ENCODE measurements around the gene BCAS3. TPM values are rescaled to one million over a fixed set of nuclear protein-coding genes. Genes with fewer than 3 reads are reported as not detected.

The BCAS3 gene
- total and polyA plus RNA-seq, 9 donors: 9.4 to 37.0 (median 21.6) TPM

DNA sequence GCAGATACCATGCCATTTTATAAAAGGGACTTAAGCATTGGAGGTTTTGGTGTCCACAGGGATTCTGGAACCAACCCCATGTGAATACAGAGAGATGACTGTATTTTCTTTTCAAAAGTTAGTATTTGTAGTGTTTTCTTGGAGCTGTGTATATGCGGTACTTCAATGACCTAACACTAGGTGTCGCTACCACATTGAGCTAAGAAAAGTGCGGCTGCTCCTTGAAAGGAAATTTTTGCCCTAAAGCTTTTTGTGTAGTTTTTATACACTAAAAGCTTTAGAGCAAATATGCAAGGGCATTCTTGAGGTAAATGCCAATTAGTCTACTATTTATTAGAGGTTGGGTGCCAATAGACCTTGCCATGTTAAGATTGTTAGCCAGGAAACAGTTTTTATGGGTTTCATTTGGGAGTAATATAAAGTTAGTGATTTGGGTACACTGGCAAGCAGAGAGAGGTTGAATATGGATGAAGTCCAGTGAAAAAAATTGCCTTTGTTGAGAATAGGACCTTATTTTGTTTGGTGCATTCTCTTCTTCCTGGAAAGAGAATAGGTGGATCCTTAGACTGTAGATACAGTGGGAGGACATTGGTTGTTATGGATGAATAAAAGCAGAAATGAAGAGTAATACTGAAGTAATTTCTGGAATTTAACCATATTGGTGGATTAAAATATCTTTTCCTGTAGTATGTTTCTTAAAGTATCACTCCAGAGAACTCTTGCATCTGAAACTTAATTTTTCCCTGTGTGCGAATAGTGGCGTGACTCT is 43.3 kb downstream of the BCAS3 start:
- no peak for TF ChIP-seq POLR2A (IDR thresholded peaks at IDR 0.05)
- no peak for TF ChIP-seq EP300 (IDR thresholded peaks at IDR 0.05)
- TF ChIP-seq, protein P1, sequence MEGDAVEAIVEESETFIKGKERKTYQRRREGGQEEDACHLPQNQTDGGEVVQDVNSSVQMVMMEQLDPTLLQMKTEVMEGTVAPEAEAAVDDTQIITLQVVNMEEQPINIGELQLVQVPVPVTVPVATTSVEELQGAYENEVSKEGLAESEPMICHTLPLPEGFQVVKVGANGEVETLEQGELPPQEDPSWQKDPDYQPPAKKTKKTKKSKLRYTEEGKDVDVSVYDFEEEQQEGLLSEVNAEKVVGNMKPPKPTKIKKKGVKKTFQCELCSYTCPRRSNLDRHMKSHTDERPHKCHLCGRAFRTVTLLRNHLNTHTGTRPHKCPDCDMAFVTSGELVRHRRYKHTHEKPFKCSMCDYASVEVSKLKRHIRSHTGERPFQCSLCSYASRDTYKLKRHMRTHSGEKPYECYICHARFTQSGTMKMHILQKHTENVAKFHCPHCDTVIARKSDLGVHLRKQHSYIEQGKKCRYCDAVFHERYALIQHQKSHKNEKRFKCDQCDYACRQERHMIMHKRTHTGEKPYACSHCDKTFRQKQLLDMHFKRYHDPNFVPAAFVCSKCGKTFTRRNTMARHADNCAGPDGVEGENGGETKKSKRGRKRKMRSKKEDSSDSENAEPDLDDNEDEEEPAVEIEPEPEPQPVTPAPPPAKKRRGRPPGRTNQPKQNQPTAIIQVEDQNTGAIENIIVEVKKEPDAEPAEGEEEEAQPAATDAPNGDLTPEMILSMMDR (IDR thresholded peaks at IDR 0.05): peak; percentile 51 to 70 (median 56)
- no peaks in the 10 kb centered on the region for H3K9me3 ChIP-seq
- intact Hi-C loops (cut with DNase I): loop anchor here in 2 of 4 donors (10.0 kb wide), 1 partner anchor 684 kb away; no protein-coding TSS in a partner anchor
- no peaks in the 10 kb centered on the region for H3K27me3 ChIP-seq
- no peaks in the 10 kb centered on the region for H3K4me1 ChIP-seq (ENCODE audit: insufficient read depth)
- no peaks in the 10 kb centered on the region for H3K36me3 ChIP-seq
- DNase-seq: peak in 1 of 5 donors; percentile 33
- no peak overlapping the region for H3K4me3 ChIP-seq
- 38 to 39% (median 39%) methylated on average over 5 of the region's 5 CpGs for WGBS, 3 donors
- no peak overlapping the region for H3K27ac ChIP-seq

DNA sequence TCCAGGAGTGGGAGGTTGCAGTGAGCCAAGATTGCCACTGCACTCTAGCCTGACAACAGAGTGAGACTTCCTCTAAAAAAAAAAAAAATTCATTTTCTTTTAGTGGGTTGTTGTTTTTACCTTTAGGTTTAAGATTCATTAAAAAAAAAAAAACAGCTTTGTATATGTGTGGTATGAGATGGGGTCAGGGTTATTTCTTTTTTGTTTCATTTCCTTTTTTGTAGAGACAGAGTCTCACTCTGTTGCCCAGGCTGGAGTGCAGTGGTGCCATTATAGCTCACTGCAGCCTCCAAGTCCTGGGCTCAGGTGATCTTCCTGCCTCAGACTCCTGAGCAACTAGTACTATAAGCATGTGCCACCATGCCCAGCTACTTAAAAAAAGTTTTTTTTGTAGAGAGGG is 47.0 kb downstream of the BCAS3 start:
- Histone ChIP-seq H3K36me3 (no peaks in the 10 kb centered on the region), H3K27me3 (no peaks in the 10 kb centered on the region), H3K9me3 (no peaks in the 10 kb centered on the region), H3K4me1 (ENCODE audit: insufficient read depth) (no peaks in the 10 kb centered on the region), H3K27ac (no peak overlapping the region), H3K4me3 (no peak overlapping the region)
- intact Hi-C loops (cut with DNase I): loop anchor here in 2 of 4 donors (10.0 kb wide), 1 partner anchor 680 kb away; no protein-coding TSS in a partner anchor
- TF ChIP-seq, protein P1 (IDR thresholded peaks at IDR 0.05): no peak
- no peak for TF ChIP-seq EP300 (IDR thresholded peaks at IDR 0.05)
- no peak for TF ChIP-seq POLR2A (IDR thresholded peaks at IDR 0.05)
- DNase-seq: no peak

DNA sequence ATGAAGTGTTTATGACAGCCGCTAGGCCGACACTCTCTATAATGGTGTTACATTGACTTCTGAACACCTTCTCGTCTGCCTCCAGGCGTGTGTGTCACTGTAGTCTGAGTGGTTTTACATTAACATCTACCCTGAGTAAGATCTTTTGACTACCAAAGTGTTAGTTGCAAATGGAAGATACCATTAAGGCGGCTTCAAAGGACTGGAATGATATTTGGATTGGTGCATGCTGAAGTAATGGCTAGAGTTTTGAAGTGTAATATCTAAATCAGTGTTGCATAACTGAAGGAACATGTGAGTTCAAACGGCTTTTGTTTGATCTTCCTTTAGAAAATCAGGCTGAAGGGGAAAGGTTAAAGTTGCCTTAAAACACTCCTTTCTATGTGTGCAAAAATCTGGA is 52.2 kb downstream of the BCAS3 start:
- peaks cover 2% of the 10 kb centered on the region for H3K4me1 ChIP-seq (ENCODE audit: insufficient read depth)
- intact Hi-C loops (cut with DNase I): loop anchor here in 2 of 4 donors (10.0 kb wide), 1 partner anchor 675 kb away; no protein-coding TSS in a partner anchor

DNA sequence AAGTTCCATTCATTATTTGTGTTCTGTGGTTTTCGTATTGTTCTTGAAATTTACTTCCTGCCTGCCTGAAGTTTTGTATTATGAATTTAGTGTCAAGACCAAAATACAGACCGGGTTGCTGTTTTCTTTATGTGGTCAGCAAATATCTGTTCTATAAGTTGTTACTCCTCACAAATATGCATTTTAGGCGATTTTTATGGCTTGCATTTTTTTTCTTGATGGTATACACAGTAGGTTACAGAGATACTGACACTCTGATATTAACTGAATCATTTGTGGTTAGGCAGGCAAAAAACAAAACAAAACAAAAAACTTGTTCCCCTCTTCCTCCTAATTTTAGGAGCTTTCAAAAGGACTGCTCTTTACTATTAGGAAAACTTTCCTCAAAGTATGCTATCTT is 52.6 kb downstream of the BCAS3 start:
- no peak for DNase-seq
- Histone ChIP-seq H3K4me1 (ENCODE audit: insufficient read depth) (peaks cover 2% of the 10 kb centered on the region), H3K36me3 (no peaks in the 10 kb centered on the region), H3K4me3 (no peak overlapping the region), H3K9me3 (no peaks in the 10 kb centered on the region), H3K27me3 (no peaks in the 10 kb centered on the region), H3K27ac (no peak overlapping the region)
- TF ChIP-seq POLR2A (IDR thresholded peaks at IDR 0.05): no peak
- no peak for TF ChIP-seq EP300 (IDR thresholded peaks at IDR 0.05)
- TF ChIP-seq, protein P1 (IDR thresholded peaks at IDR 0.05): no peak
- 6 to 32% (median 9%) methylated on average over 3 of the region's 3 CpGs for WGBS, 3 donors
- intact Hi-C loops (cut with DNase I): no loop called here

More for the DNA sequence above, 52.2 kb downstream of the BCAS3 start:
- TF ChIP-seq EP300 (IDR thresholded peaks at IDR 0.05): no peak
- 66 to 77% (median 69%) methylated on average over 6 of the region's 6 CpGs for WGBS, 3 donors
- Histone ChIP-seq H3K27ac (no peak overlapping the region), H3K9me3 (no peaks in the 10 kb centered on the region), H3K27me3 (no peaks in the 10 kb centered on the region), H3K36me3 (no peaks in the 10 kb centered on the region), H3K4me3 (no peak overlapping the region)
- no peak for DNase-seq

DNA sequence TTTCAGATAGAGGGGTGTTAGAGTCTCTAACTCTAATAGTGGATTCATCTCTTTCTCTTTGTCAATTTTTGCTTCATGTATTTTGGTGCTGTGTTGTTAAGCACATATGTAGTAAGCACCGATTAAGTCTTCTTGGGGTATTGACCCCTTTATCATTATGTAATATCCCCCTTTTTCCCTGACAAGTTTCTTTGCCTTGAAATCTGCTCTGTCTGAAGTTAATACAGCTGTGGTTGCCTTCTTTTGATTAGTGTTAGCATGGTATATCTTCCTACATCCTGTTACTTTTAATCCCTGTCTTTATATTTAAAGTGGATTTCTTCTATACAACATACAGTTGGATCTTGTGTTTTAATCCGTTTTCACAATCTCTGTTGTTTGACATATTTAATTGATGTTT is 60.6 kb downstream of the BCAS3 start:
- H3K27me3 ChIP-seq: no peaks in the 10 kb centered on the region
- H3K4me3 ChIP-seq: no peak overlapping the region
- no peaks in the 10 kb centered on the region for H3K9me3 ChIP-seq
- DNase-seq: no peak
- H3K36me3 ChIP-seq: no peaks in the 10 kb centered on the region
- H3K4me1 ChIP-seq (ENCODE audit: insufficient read depth): no peaks in the 10 kb centered on the region
- 76 to 87% (median 80%) methylated on average over 2 of the region's 2 CpGs for WGBS, 3 donors
- intact Hi-C loops (cut with DNase I): no loop called here
- H3K27ac ChIP-seq: no peak overlapping the region
- TF ChIP-seq, protein P1 (IDR thresholded peaks at IDR 0.05): no peak
- TF ChIP-seq EP300 (IDR thresholded peaks at IDR 0.05) (no peak), POLR2A (IDR thresholded peaks at IDR 0.05) (no peak)

All from ovary (tissue), 9 donors.